GM18502 (cell line): Measurements from ENCODE around the gene MBD4.
"Not testable (repeated sequence)": the region's sequence is repeated elsewhere in the genome, so short reads cannot be mapped to it uniquely, and the experiment has no call there.

ENCODE experiments used
- ATAC-seq: cut with Tn5 transposase; IDR thresholded peaks from one replicate; pipeline ENCODE4 v1.9.1; 2021; ENCODE audit warnings: mild to moderate bottlenecking; ENCODE audit not compliant: unreplicated experiment, poor library complexity

MBD4 gene

GRCh38 chr3:129413687-129414506 lies 25.9 kb downstream of the MBD4 start:
- peak; percentile 60 for ATAC-seq

GRCh38 chr3:129413238-129413637 lies 26.5 kb downstream of the MBD4 start:
- ATAC-seq, result not testable (repeated sequence)

- no peak for ATAC-seq
Measured at GRCh38 chr3:129412542-129413198, 27.1 kb downstream of the MBD4 start.

GRCh38 chr3:129410971-129411370 lies 28.8 kb downstream of the MBD4 start:
- no peak for ATAC-seq

- ATAC-seq, result no peak
Measured at GRCh38 chr3:129409541-129409940, 30.2 kb downstream of the MBD4 start.

- ATAC-seq, result no peak
Measured at GRCh38 chr3:129404610-129405009, 35.1 kb downstream of the MBD4 start.

- ATAC-seq, result no peak
Measured at GRCh38 chr3:129404130-129404529, 35.6 kb downstream of the MBD4 start.

GRCh38 chr3:129403450-129403849 lies 36.3 kb downstream of the MBD4 start:
- ATAC-seq, result no peak

- ATAC-seq, result no peak
Measured at GRCh38 chr3:129402616-129403015, 37.1 kb downstream of the MBD4 start.

GRCh38 chr3:129402210-129402609 lies 37.5 kb downstream of the MBD4 start:
- ATAC-seq, result no peak

- peak; percentile 7 for ATAC-seq
Measured at GRCh38 chr3:129399895-129400357, 39.8 kb downstream of the MBD4 start.

GRCh38 chr3:129399145-129399894 lies 40.4 kb downstream of the MBD4 start:
- ATAC-seq, result peak; percentile 86

GRCh38 chr3:129398803-129399144 lies 41.0 kb downstream of the MBD4 start:
- ATAC-seq, result peak; percentile 19

GRCh38 chr3:129393760-129394564 lies 45.8 kb downstream of the MBD4 start:
- ATAC-seq, result not testable (repeated sequence)

GRCh38 chr3:129393271-129393670 lies 46.5 kb downstream of the MBD4 start:
- ATAC-seq, result no peak

- not testable (repeated sequence) for ATAC-seq
Measured at GRCh38 chr3:129392106-129392887, 47.5 kb downstream of the MBD4 start.

- ATAC-seq, result not testable (repeated sequence)
Measured at GRCh38 chr3:129391583-129391982, 48.2 kb downstream of the MBD4 start.

- no peak for ATAC-seq
Measured at GRCh38 chr3:129389572-129389937, 50.2 kb downstream of the MBD4 start.

GRCh38 chr3:129388791-129389571 lies 50.8 kb downstream of the MBD4 start:
- ATAC-seq, result not testable (repeated sequence)
